Inflammatory macrophage (primary cell): ENCODE results near the gene CTNND1.

ENCODE experiments used
- DNase-seq, 2 donors: peaks; one replicate each; pipeline ENCODE4 v3.0.0-alpha.2; 2020 to 2022

Gene CTNND1

DNA sequence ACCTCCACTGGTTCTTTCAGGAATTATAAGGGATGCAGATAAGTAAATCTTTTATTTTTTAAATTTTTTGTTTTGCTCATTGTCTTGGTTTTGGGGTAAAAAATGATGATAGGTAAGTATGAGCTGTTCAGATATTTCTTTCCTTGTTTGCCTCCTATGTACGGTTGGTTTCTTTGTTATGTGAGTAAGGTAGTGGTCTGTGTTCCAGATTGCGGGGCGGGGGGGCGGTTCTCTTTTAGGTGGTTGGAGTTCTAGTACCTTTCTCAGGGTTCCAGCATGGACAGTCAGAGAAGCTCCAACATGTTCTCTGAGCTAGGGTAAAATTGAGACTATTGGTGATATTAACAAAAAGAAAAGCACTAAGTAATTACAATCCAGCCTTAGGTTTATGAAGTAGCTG, 2.4 kb downstream of the CTNND1 start:
- no peak for DNase-seq

DNA sequence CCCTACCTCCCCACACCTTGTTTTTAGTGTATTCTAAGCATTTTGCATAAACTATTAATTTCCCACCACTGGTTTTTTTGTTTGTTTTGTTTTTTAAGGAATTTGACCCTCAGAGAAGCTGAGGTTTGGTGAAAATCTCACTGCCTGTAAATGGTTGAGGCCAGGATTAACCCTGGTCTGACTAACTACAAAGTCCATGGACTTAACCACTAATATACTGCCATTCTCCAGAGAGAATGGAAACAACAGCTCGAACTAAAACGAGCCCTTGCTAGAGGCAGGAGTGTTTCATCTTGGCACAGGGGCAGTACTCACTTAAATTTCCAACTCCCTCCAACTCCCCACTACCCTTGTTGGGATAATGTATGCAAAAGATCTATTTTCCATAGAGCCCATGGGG, 3.0 kb downstream of the CTNND1 start:
- no peak for DNase-seq

GRCh38 chr11:57764972-57765371, 3.4 kb downstream of the CTNND1 start:
- no peak for DNase-seq

DNA sequence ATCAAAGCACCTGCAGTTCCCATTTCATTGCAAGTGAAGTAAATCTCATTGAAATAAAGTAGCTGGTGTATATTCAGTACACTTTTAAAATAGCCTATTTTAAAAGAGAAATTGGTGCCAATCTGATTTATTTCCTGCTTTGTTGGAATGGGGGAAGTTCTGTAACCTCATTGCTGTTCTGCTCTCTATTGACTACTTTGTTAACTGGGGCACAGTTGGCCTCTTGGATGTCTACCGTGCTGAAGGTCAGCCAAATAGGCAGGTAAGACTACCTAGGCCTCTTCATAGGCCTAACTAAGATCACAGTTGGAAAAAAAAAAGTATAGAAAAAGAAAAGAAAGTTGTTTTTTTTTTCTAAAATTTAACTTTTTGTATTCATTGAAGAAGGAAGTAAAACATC, 9.2 kb downstream of the CTNND1 start:
- DNase-seq, result peak in 1 of 2 donors; percentile 15

DNA sequence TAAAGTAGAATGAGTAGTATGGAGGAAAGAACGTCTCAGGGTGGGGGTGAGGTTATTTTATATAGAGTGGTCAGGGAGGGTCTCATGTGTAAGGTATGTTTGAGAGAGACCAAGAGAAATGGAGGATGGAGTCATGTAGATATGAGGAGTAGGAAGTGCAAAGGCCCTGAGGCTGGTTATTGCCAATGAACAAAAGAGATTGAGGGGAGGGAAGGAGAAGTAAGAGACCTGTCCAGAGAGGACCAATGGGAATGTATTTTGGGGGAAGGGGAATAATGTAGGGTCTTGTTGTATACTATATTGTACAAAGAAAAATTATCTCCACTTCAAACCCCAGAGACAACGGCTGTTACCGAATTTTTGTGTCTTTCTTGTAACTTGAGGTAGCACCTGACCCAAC, 9.8 kb downstream of the CTNND1 start:
- no peak for DNase-seq

- DNase-seq, result no peak
These were observed 11.0 kb downstream of the CTNND1 start for GRCh38 chr11:57772562-57772961.

- no peak for DNase-seq
These were observed 11.5 kb downstream of the CTNND1 start for GRCh38 chr11:57773026-57773598.

DNA sequence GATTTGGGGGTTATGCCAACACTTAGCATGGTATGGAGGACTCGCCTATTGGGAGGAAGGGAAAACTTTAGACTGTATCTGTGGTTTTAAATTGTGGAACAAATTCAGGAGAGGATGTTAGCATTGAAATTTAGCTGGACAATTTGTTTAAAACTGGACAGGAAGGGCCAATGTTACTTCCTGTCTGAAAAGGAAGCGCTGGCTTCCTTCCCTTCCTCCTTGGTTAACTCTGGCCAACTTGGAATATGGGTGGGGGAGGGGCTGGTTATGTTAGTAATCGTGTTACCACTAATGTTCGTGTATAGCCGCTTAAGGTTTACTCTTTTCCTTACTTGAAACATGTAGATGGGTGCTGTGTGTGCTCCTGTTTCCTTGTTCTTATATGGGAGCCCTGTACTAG, 13.9 kb downstream of the CTNND1 start:
- DNase-seq, result no peak

GRCh38 chr11:57776031-57776521, 14.5 kb downstream of the CTNND1 start:
- no peak for DNase-seq

- no peak for DNase-seq
These were observed 15.1 kb downstream of the CTNND1 start for GRCh38 chr11:57776577-57777210.

DNA sequence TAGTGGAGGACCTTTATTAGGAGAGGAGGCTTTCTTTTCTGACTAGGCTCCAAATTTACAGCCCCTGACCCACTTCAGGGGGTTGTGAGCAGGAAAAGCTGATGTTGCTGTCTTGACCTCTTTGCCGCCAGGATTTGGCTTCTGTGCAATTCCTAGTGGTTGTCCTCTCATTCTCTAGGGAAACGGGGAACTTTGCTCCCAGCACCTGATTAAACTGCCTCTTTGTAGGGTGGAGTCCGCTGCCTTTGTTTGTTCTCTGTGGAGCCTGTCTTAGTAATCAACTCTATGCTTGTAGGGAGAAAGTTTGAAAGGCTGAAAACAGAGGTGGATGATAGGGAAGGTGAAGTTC, 16.3 kb downstream of the CTNND1 start:
- no peak for DNase-seq

GRCh38 chr11:57778318-57779037, 16.9 kb downstream of the CTNND1 start:
- DNase-seq, result no peak

DNA sequence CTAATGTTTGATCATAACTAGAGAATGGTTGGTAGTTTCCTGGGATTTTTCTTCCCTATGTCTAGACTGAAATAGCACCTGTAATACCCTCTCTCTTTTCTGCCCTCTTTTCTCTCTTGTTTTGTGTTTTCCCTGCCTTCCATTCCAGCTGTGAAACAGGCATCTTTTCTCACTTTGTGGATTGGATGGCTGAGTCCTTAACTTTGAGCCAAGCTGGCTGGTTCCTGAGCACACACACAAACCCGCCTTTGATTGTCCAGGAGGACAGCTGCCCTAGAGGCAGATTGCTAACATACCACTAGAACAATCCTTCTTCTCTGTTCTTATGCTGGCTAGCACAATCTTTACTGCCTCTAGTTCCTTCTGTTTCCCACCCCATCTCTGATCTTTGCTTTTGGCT, 17.7 kb downstream of the CTNND1 start:
- no peak for DNase-seq

- DNase-seq, result no peak
These were observed 19.9 kb downstream of the CTNND1 start for GRCh38 chr11:57781529-57781943.

DNA sequence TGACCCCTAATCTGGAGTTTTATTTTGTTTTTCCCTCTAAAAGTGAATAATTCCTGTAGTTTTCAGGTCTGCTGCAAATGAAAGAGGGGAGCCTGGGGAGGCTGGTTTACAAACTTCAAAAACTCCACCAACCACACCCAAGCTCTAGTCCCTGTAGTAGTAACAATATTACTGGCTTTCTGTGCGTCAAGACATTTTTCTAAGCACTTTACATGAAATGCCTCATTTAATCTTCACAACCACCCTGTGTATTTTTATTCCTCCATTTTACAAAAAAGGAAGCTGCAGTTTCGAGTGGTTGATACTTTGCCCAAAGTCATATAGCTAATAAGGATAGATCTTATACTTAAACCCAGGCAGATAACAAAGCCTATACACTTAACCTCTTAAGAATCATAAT, 23.5 kb downstream of the CTNND1 start:
- no peak for DNase-seq

DNA sequence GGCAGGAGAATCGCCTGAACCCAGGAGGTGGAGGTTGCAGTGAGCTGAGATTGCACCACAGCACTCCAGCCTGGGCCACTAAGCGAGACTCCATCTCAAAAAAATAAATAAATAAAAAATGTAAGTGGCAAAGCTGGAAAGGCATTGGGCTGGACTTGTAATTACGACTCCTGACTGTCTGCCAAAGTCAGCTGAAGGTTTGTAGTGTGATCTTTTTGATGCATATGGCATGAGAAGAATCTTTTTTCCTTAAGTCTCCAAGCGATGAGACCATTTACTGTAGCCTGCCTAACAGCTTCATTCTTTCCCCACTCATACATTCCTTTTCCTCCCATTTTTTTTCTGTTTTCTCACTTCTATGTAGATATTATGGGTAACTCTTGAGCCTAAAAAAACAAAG, 24.8 kb downstream of the CTNND1 start:
- no peak for DNase-seq

- no peak for DNase-seq
These were observed 25.5 kb downstream of the CTNND1 start for GRCh38 chr11:57787006-57787604.

DNA sequence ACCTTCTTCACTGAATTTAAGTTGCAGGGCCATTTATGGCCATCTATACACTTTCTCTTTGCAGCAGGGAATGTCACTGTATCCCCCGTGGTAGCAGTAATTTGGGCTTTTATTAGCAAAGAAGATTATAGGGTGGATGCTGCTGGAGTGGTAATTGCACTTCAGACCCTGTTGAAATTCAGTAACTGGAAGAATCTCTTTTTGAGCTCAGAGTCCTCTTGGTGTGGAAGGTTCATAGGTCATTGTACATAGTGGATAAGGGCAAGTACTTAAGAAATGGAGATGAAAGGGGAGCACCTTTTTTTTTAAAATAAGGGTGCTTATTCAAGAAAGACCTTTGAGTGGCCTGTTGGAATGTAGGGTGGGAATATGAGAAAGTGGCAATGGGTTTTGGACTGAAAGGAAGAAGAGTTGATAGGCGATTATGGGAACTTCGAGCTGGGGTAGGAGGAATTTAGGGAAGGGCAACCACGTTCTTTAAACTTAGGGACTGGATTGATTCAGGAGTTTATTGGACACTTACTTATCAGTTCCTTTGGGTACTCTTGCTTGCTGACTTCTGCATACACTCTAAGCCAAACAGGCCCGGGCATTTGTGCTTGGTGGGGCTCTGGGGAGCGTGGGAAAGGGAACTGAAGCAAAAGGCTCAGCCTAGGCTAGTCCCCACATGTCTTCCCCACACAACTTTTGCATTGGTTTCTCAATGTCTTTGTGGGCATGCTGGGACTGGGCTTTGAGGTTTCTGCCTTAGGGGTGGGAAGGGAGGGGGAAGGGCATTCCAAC, 26.5 kb downstream of the CTNND1 start:
- DNase-seq, result peak; percentile 86 to 87

- no peak for DNase-seq
These were observed 27.1 kb downstream of the CTNND1 start for GRCh38 chr11:57788703-57789088.

DNA sequence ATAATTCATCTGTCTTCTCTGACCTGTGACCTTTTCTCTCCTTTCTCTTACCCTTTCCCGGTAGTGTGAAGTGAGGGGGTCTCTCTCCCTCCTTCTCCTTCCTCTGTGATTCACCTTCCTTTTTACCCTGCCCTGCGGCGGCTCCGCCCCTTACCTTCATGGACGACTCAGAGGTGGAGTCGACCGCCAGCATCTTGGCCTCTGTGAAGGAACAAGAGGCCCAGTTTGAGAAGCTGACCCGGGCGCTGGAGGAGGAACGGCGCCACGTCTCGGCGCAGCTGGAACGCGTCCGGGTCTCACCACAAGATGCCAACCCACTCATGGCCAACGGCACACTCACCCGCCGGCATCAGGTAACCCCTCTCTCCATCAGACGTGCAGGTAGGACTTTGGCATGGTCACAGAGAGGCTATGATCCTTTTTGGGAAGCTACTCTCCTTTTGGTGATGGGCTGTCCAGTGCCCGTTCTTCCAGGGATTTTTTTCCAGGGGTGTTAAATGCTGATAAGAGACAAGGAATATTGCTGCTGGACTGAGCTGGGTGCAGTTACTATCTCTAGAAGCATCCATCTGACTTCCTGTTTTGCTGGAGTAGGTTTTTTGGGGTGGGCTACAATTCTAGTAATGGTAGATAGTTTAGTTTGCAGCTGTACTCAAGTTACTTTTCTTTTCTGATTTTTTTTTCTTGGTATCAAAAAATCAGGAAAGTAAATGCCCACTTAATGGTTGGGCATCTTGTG, 29.9 kb downstream of the CTNND1 start:
- no peak for DNase-seq

- peak; percentile 99 for DNase-seq
These were observed 30.5 kb downstream of the CTNND1 start for GRCh38 chr11:57792060-57792541.

GRCh38 chr11:57792870-57793269, 31.3 kb downstream of the CTNND1 start:
- DNase-seq, result peak; percentile 78 to 84
